ENCODE measurements around the gene AK1.

The AK1 gene

GRCh38 chr9:127909839-127910273 lies 32.4 kb upstream of the AK1 start:
- DNase-seq (ENCODE audit: low spot score) = no peak

- DNase-seq (ENCODE audit: low spot score) = no peak
Measured at GRCh38 chr9:127908660-127908926, 31.1 kb upstream of the AK1 start.

- no peak for DNase-seq (ENCODE audit: low spot score)
Measured at GRCh38 chr9:127907867-127908659, 30.6 kb upstream of the AK1 start.

GRCh38 chr9:127905788-127906191 lies 28.3 kb upstream of the AK1 start:
- DNase-seq (ENCODE audit: low spot score) = no peak

GRCh38 chr9:127905004-127905728 lies 27.7 kb upstream of the AK1 start:
- DNase-seq (ENCODE audit: low spot score) = no peak

GRCh38 chr9:127904561-127905003 lies 27.1 kb upstream of the AK1 start:
- no peak for DNase-seq (ENCODE audit: low spot score)

GRCh38 chr9:127903557-127904475 lies 26.3 kb upstream of the AK1 start:
- DNase-seq (ENCODE audit: low spot score) = peak; percentile 39

- DNase-seq (ENCODE audit: low spot score) = peak; percentile 76
Measured at GRCh38 chr9:127899128-127899943, 21.9 kb upstream of the AK1 start, which contains the start of gene ST6GALNAC6. TSS of gene ST6GALNAC6 (minus strand) at chr9:127899603. CDS start at chr9:127897981, 1,622 bp downstream.

GRCh38 chr9:127898433-127899127 lies 21.1 kb upstream of the AK1 start:
- peak; percentile 72 for DNase-seq (ENCODE audit: low spot score)

GRCh38 chr9:127897193-127897692 lies 19.8 kb upstream of the AK1 start:
- no peak for DNase-seq (ENCODE audit: low spot score)

- DNase-seq (ENCODE audit: low spot score) = no peak
Measured at GRCh38 chr9:127896395-127897192, 19.1 kb upstream of the AK1 start.

GRCh38 chr9:127895811-127896210 lies 18.3 kb upstream of the AK1 start:
- no peak for DNase-seq (ENCODE audit: low spot score)

- DNase-seq (ENCODE audit: low spot score) = no peak
Measured at GRCh38 chr9:127893392-127893791, 15.9 kb upstream of the AK1 start.

- DNase-seq (ENCODE audit: low spot score) = no peak
Measured at GRCh38 chr9:127892831-127893230, 15.4 kb upstream of the AK1 start.

GRCh38 chr9:127890053-127890452 lies 12.6 kb upstream of the AK1 start:
- DNase-seq (ENCODE audit: low spot score) = peak; percentile 28

- DNase-seq (ENCODE audit: low spot score) = no peak
Measured at GRCh38 chr9:127887792-127888191, 10.3 kb upstream of the AK1 start.

- no peak for DNase-seq (ENCODE audit: low spot score)
Measured at GRCh38 chr9:127886401-127886972, 9.0 kb upstream of the AK1 start.

- DNase-seq (ENCODE audit: low spot score) = no peak
Measured at GRCh38 chr9:127885508-127886281, 8.2 kb upstream of the AK1 start.
